ENCODE data around the gene PTPRA.

GRCh38 chr20:2851086-2851485 is 22.2 kb upstream of the PTPRA start:
- TF ChIP-seq CTCF (IDR thresholded peaks at IDR 0.05) (no peak), POLR2A (IDR thresholded peaks at IDR 0.05) (no peak)

Data from thyroid gland (tissue), 4 donors.